HCT116 (cell line): ENCODE data around the gene USP8. TPM values are rescaled to one million over a fixed set of nuclear protein-coding genes. Genes with fewer than 3 reads are reported as not detected.
"Not testable (repeated sequence)": the region's sequence is repeated elsewhere in the genome, so short reads cannot be mapped to it uniquely, and the experiment has no call there.

Experiments
- ATAC-seq: fragments of 200-7000 bp; cut with Tn5 transposase; 2 replicates; pipeline ENCODE4 v1.9.1; 2020; ENCODE audit warnings: mild to moderate bottlenecking, moderate library complexity
- BruUV-seq: library from RNA; stranded (reverse); fragments of 400-500 nt; replicated peaks from 2 replicates; lab custom pipeline; 2021; lab: Mats Ljungman, UMichigan
- CTCF ChIA-PET: fragments of 300-600 bp; sonication (Branson Sonifier 250); formaldehyde crosslinking; loops from one replicate; lab custom pipeline; 2021; ENCODE audit warnings: antibody characterized with exemption; lab: Charles Lee
- POLR2A ChIA-PET: fragments of 300-600, 350-600 bp; sonication (Branson Sonifier 250); formaldehyde crosslinking; loops from one replicate; lab custom pipeline; 2021; ENCODE audit warnings: antibody characterized with exemption; lab: Charles Lee
- RAD21 ChIA-PET, 2 experiments: fragments of 300-600 bp; sonication (Branson Sonifier 250); formaldehyde crosslinking; loops; one replicate each; lab custom pipeline; 2023; ENCODE audit warnings: low total read pairs in 2 of 2; ENCODE audit not compliant: uncharacterized antibody in 2 of 2, unreplicated experiment in 2 of 2, low non-redundant PET in 1 of 2; lab: Charles Lee
- DNase-seq: peaks from one replicate; pipeline ENCODE4 v3.0.0-alpha.2; 2010; ENCODE audit warnings: low read depth, low spot score
- H2AFZ ChIP-seq: fragments of 200-600 bp; shearing (Covaris generic), sonication (generic); 2 replicates; pipeline ENCODE4 v1.6.1; 2017; ENCODE audit warnings: low read depth, mixed run types, mixed read lengths, antibody characterized with exemption, low read length; ENCODE audit not compliant: poor library complexity, severe bottlenecking
- H3K27ac ChIP-seq: 2 replicates; pipeline ENCODE4 v1.5.1; 2012; ENCODE audit warnings: low read depth, low read length
- H3K27me3 ChIP-seq: fragments of 200-600 bp; sonication (generic); 2 replicates; pipeline ENCODE4 v1.6.1; 2016; ENCODE audit warnings: mixed run types, low read length, mixed read lengths; ENCODE audit not compliant: insufficient read depth
- H3K36me3 ChIP-seq, 2 experiments: fragments of 200-500 bp in 1 of 2; fragments of 200-600 bp in 1 of 2; sonication (Bioruptor generic) in 1 of 2; sonication (generic) in 1 of 2; 2 replicates each; pipeline versions ENCODE4 v1.5.1 to v1.6.1; 2014 to 2016; ENCODE audit warnings: low read length in 2 of 2, inconsistent platforms in 1 of 2, mixed read lengths in 1 of 2, mixed run types in 1 of 2; ENCODE audit not compliant: insufficient read depth in 2 of 2, control insufficient read depth in 1 of 2
- H3K4me1 ChIP-seq, 2 experiments: fragments of 200-600 bp in 1 of 2; sonication (generic) in 1 of 2; 2 replicates each; pipeline versions ENCODE4 v1.5.1 to v1.6.1; 2012 to 2017; ENCODE audit warnings: low read length in 2 of 2, inconsistent platforms in 1 of 2, mild to moderate bottlenecking in 1 of 2, mixed read lengths in 1 of 2, mixed run types in 1 of 2, moderate library complexity in 1 of 2; ENCODE audit not compliant: insufficient read depth in 2 of 2, control insufficient read depth in 1 of 2
- H3K4me2 ChIP-seq: fragments of 200-600 bp; sonication (generic); 2 replicates; pipeline ENCODE4 v1.6.1; 2017; ENCODE audit warnings: mixed run types, low read length, mixed read lengths
- H3K4me3 ChIP-seq, 2 experiments: fragments of 200-600 bp in 1 of 2; sonication (generic) in 1 of 2; replicated peaks in 1 of 2; 2 replicates each; pipeline ENCODE4 v1.5.1; 2011 to 2016; ENCODE audit warnings: low read length in 2 of 2, control low read depth in 1 of 2, low read depth in 1 of 2, mild to moderate bottlenecking in 1 of 2, mixed read lengths in 1 of 2, mixed run types in 1 of 2
- H3K79me2 ChIP-seq: fragments of 200-600 bp; sonication (generic); 2 replicates; pipeline ENCODE4 v1.6.1; 2017; ENCODE audit warnings: mild to moderate bottlenecking, mixed run types, low read length, moderate library complexity, mixed read lengths; ENCODE audit not compliant: insufficient read depth
- H3K9ac ChIP-seq: fragments of 200-600 bp; sonication (generic); 2 replicates; pipeline ENCODE4 v1.6.1; 2016; ENCODE audit warnings: low read length, mixed read lengths
- H3K9me2 ChIP-seq: fragments of 200-600 bp; sonication (generic), shearing (Covaris generic); 2 replicates; pipeline ENCODE4 v1.6.1; 2017; ENCODE audit warnings: mixed run types, mild to moderate bottlenecking, moderate library complexity; ENCODE audit not compliant: insufficient read depth
- H3K9me3 ChIP-seq, 2 experiments: fragments of 200-500 bp in 1 of 2; fragments of 200-600 bp in 1 of 2; sonication (Bioruptor generic) in 1 of 2; sonication (generic) in 1 of 2; 2 replicates each; pipeline ENCODE4 v1.6.1; 2014 to 2017; ENCODE audit warnings: low read length in 2 of 2, mixed read lengths in 2 of 2, inconsistent platforms in 1 of 2, low read depth in 1 of 2, mild to moderate bottlenecking in 1 of 2, mixed run types in 1 of 2, moderate library complexity in 1 of 2; ENCODE audit not compliant: control insufficient read depth in 1 of 2, insufficient read depth in 1 of 2
- H4K20me1 ChIP-seq: fragments of 200-600 bp; sonication (generic), shearing (Covaris generic); 2 replicates; pipeline ENCODE4 v1.6.1; 2017; ENCODE audit warnings: mixed run types, mild to moderate bottlenecking, moderate library complexity; ENCODE audit not compliant: insufficient read depth
- FOSL1 ChIP-seq: IDR thresholded peaks from 2 replicates; pipeline ENCODE4 v1.6.1; 2012; ENCODE audit warnings: low read depth
- POLR2AphosphoS5 ChIP-seq: IDR thresholded peaks from 2 replicates; pipeline ENCODE4 v1.6.1; 2011; ENCODE audit warnings: mild to moderate bottlenecking, low read depth, low read length, moderate library complexity
- ZFX ChIP-seq: fragments of 450-650 bp; IDR thresholded peaks from 2 replicates; pipeline ENCODE4 v1.6.1; 2017
- ZNF274 ChIP-seq: fragments of 200-500 bp; sonication (Bioruptor generic); IDR thresholded peaks from 2 replicates; pipeline ENCODE4 v1.6.1; 2014; ENCODE audit warnings: mild to moderate bottlenecking, low read depth, low read length, inconsistent platforms
- intact Hi-C: fragments of 100-400 bp; cut with micrococcal nuclease; formaldehyde crosslinking; loops from 2 replicates; pipeline ENCODE4 v1.10.0; 2022
- total RNA-seq: library from RNA; stranded (reverse); gene quantifications from one replicate; pipeline ENCODE4 v1.2.1, GENCODE V29; 2021; ENCODE audit not compliant: unreplicated experiment

USP8 gene
- total RNA-seq, 1 experiment from 2014 or later = 67.9 TPM

DNA sequence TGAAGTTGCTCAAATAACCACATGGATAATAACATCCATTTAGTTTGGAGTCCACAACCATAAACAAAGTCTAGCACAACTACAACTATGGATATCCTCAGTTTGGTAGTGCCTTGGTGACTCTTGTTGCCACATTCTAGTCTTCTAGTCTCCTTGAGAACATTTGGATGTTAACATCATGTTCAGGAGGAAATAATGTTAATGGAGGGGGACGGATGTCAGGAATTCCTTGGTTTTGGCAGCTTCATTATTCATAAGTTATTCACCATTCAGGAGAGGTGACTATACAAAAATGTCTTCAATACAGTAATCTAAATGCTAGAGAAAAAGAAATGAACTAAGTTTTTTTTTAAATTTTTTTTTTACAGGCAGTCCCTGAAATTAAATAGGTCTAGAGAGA, 42.8 kb upstream of the USP8 start:
- DNase-seq (no peak), ATAC-seq (no peak)
- no TSS peak for BruUV-seq
- Histone ChIP-seq H3K4me1 (peaks cover 0 to 4% of the 10 kb centered on the region in 2 experiments; a peak in 1 of 4 replicates), H2AFZ (no peak overlapping the region), H4K20me1 (no peaks in the 10 kb centered on the region), H3K4me3 (no peak overlapping the region), H3K9me2 (peaks cover 6% of the 10 kb centered on the region; the same call in 1 of the 2 replicates), H3K9ac (no peak overlapping the region), H3K27me3 (no peaks in the 10 kb centered on the region), H3K27ac (no peak overlapping the region), H3K36me3 (no peaks in the 10 kb centered on the region), H3K9me3 (no peaks in the 10 kb centered on the region), H3K4me2 (no peak overlapping the region), H3K79me2 (no peaks in the 10 kb centered on the region)
- TF ChIP-seq FOSL1 (no peak), ZFX (no peak), POLR2AphosphoS5 (no peak), ZNF274 (no peak)
- intact Hi-C loops = no loop called here
- ChIA-PET RAD21 (no interaction called here), POLR2A (interaction anchor here (0.8 kb wide), 1 partner anchor 9 kb away, joined by 3 read pairs; no protein-coding TSS in a partner anchor), CTCF (no interaction called here)

DNA sequence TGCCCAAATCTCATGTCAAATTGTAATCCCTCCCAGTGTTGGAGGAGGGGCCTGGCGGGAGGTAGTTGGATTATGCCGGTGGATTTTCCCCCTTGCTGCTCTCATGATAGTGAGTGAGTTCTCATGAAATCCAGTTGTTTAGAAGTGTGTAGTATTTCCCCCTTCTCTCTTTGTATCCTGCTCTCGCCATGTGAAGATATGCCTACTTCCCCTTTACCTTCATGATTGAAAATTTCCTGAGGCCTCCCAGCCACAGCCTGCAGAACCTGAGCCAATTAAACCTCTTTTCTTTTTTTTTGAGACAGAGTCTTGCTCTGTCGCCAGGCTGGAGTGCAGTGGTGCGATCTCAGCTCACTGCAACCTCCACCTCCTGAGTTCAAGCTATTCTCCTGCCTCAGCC, 41.8 kb upstream of the USP8 start:
- POLR2A ChIA-PET, BruUV-seq, H2AFZ ChIP-seq, RAD21 ChIA-PET, H4K20me1 ChIP-seq, H3K27me3 ChIP-seq, H3K4me2 ChIP-seq, H3K9ac ChIP-seq, H3K4me1 ChIP-seq, H3K79me2 ChIP-seq, intact Hi-C loops, H3K4me3 ChIP-seq, H3K9me2 ChIP-seq, H3K27ac ChIP-seq, ATAC-seq, H3K9me3 ChIP-seq, H3K36me3 ChIP-seq, CTCF ChIA-PET, DNase-seq: not testable (repeated sequence)
